ENCODE data around the gene OXER1. TPM values are rescaled to one million over a fixed set of nuclear protein-coding genes. Genes with fewer than 3 reads are reported as not detected.

OXER1 gene
- total and polyA plus RNA-seq, 2 of the 13 experiments (the other 11 are each of a cell fraction or from before 2014, with no cell fraction given) = 8.0 to 9.0 TPM

DNA sequence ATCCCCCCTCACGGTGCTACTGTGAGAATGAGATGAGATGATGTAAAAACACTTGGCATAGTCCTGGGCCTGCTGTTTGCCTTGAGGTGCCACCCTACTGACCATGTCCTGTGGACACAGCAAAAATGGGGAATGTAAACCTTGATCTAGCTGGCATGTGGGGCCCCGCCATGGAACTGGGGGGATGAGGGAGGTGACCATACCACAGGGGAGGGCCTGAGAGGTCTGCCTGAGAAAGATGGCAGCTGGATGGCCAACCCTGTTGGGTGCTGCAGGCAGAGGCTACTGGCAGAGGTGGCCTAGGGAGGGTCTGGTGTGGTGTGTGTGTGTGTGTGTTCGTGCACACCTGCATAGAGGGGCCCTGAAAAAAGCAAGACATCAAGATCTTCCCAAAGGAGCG, 27.7 kb upstream of the OXER1 start:
- Histone ChIP-seq H3K79me2 (ENCODE audit: insufficient read depth, low read length) (peaks cover 50% of the 10 kb centered on the region), H4K20me1 (ENCODE audit: insufficient read depth, low read length) (no peaks in the 10 kb centered on the region), H3K4me3 (replicated peaks in 1 of 3; ENCODE audit: insufficient read depth in 1 of 3, low read depth in 2 of 3, low read length in 3 of 3) (peak overlapping the region; percentile 98 to 99 (median 99)), H3K4me2 (ENCODE audit: low read depth, low read length) (peak overlapping the region; percentile 97), H3K4me1 (ENCODE audit: insufficient read depth, low read length) (peaks cover 82% of the 10 kb centered on the region), H3K36me3 (replicated peaks in 1 of 2; ENCODE audit: control insufficient read depth in 1 of 2, insufficient read depth in 2 of 2, low read length in 2 of 2) (peaks cover 3% of the 10 kb centered on the region in 2 experiments; a peak in 1 of 5 replicates), H3K27ac (ENCODE audit: extremely low read length, insufficient read depth, low read length) (peak overlapping the region; percentile 95), H3K27me3 (ENCODE audit: control insufficient read depth in 1 of 2, insufficient read depth in 2 of 2, low read length in 2 of 2) (no peaks in the 10 kb centered on the region; a peak in 1 of 5 replicates), H3K9me3 (ENCODE audit: low read length) (no peaks in the 10 kb centered on the region), H2AFZ (ENCODE audit: low read length) (no peak overlapping the region), H3K9ac (ENCODE audit: insufficient read depth, low read depth, low read length) (peak overlapping the region; percentile 99)
- ATAC-seq (no peak), DNase-seq (ENCODE audit: low spot score) (no peak), FAIRE-seq (no peak)
- POLR2A ChIA-PET = interaction anchor here (0.6 to 9.3 kb wide), 14 partner anchors 7 to 598 kb away, joined by 3 to 287 read pairs (median 6); no protein-coding TSS in a partner anchor
- intact Hi-C loops (cut with micrococcal nuclease; ENCODE audit: unreplicated experiment) = no loop called here
- WGBS (ENCODE audit: low lambda C conversion rate) = 77% methylated on average over 4 of the region's 4 CpGs
- CTCF ChIA-PET (ENCODE audit: low intra/inter-chr PET ratio, low total read pairs) = no interaction called here
- BruUV-seq (replicated peaks) = no TSS peak
- in situ Hi-C loops (cut with HindIII; ENCODE audit: extremely low pct_ligation_motif_present, low pct_unique_long_range_greater_than_20kb) = no loop called here
- no peak for TF ChIP-seq ZNF530 (CRISPR knock-in tag; IDR thresholded peaks at IDR 0.05; ENCODE audit: low read depth)
- peak; percentile 60; the same call in 1 of the 2 replicates for TF ChIP-seq SP4 (CRISPR knock-in tag; IDR thresholded peaks at IDR 0.05)
- TF ChIP-seq HOXD1 (CRISPR knock-in tag; IDR thresholded peaks at IDR 0.05) = no peak
- TF ChIP-seq IRX3 (CRISPR knock-in tag; IDR thresholded peaks at IDR 0.05; ENCODE audit: borderline replicate concordance, low read depth) = 0 out of 2 replicates have a peak, but pooled peaks have one; percentile 39
- TF ChIP-seq KDM5B (CRISPR knock-in tag; IDR thresholded peaks at IDR 0.05; ENCODE audit: borderline replicate concordance) = no peak; the same call in 1 of the 2 replicates
- peak; percentile 9; the same call in 1 of the 2 replicates for TF ChIP-seq ZNF644 (CRISPR knock-in tag; IDR thresholded peaks at IDR 0.05; ENCODE audit: low read depth)
- TF ChIP-seq, protein P1, sequence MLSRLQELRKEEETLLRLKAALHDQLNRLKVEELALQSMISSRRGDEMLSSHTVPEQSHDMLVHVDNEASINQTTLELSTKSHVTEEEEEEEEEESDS (CRISPR knock-in tag; IDR thresholded peaks at IDR 0.05; ENCODE audit: borderline replicate concordance) = no peak
- TF ChIP-seq CBX1 (IDR thresholded peaks at IDR 0.05; ENCODE audit: low read depth) = no peak
- no peak for TF ChIP-seq SOX13 (IDR thresholded peaks at IDR 0.05)
- TF ChIP-seq SOX13 (CRISPR knock-in tag; conservative IDR thresholded peaks at IDR 0.05 in 1 of 2, IDR thresholded peaks at IDR 0.05 in 1 of 2) = no peak
- TF ChIP-seq ZNF124 (CRISPR knock-in tag; IDR thresholded peaks at IDR 0.05) = no peak
- no peak for TF ChIP-seq ELF4 (CRISPR knock-in tag; IDR thresholded peaks at IDR 0.05; ENCODE audit: borderline replicate concordance)
- 0 out of 2 replicates have a peak, but pooled peaks have one; percentile 34 for TF ChIP-seq NRL (CRISPR knock-in tag; IDR thresholded peaks at IDR 0.05; ENCODE audit: borderline replicate concordance)
- peak; percentile 57 for TF ChIP-seq YY1 (IDR thresholded peaks at IDR 0.05; ENCODE audit: insufficient read depth, insufficient replicate concordance, low read depth, low read length)
- no peak; the same call in 1 of the 2 replicates for TF ChIP-seq HIC2 (CRISPR knock-in tag; IDR thresholded peaks at IDR 0.05; ENCODE audit: low read depth)
- no peak for TF ChIP-seq GATA4 (IDR thresholded peaks at IDR 0.05; ENCODE audit: borderline replicate concordance, low read depth)
- TF ChIP-seq, protein P2, sequence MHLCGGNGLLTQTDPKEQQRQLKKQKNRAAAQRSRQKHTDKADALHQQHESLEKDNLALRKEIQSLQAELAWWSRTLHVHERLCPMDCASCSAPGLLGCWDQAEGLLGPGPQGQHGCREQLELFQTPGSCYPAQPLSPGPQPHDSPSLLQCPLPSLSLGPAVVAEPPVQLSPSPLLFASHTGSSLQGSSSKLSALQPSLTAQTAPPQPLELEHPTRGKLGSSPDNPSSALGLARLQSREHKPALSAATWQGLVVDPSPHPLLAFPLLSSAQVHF (CRISPR knock-in tag; IDR thresholded peaks at IDR 0.05) = no peak
- no peak for TF ChIP-seq ZFAT (CRISPR knock-in tag; conservative IDR thresholded peaks at IDR 0.05)
- no peak for TF ChIP-seq NFYC (CRISPR knock-in tag; IDR thresholded peaks at IDR 0.05)
- TF ChIP-seq MXI1 (IDR thresholded peaks at IDR 0.05; ENCODE audit: borderline replicate concordance, low read depth, low read length) = no peak
- TF ChIP-seq ZNF878 (CRISPR knock-in tag; IDR thresholded peaks at IDR 0.05) = no peak
- no peak for TF ChIP-seq NAIF1 (CRISPR knock-in tag; IDR thresholded peaks at IDR 0.05; ENCODE audit: borderline replicate concordance)
- no peak for TF ChIP-seq ZNF576 (CRISPR knock-in tag; IDR thresholded peaks at IDR 0.05)
